Occipital lobe (tissue), 2 donors: ENCODE measurements around the gene AKAP17A. TPM values are rescaled to one million over a fixed set of nuclear protein-coding genes. Genes with fewer than 3 reads are reported as not detected.
"Not testable (repeated sequence)": the region's sequence is repeated elsewhere in the genome, so short reads cannot be mapped to it uniquely, and the experiment has no call there.

ENCODE experiments used
- DNase-seq: peaks from one replicate; lab custom pipeline; 2025; lab: John Stamatoyannopoulos, UW
- total RNA-seq: library from RNA; depleted of rRNA; stranded (reverse); fragments of >200 nt; gene quantifications from one replicate; pipeline ENCODE4 v1.2.3, GENCODE V29; 2014

The AKAP17A gene
- 11.5 TPM for total RNA-seq

GRCh38 chrX:1591102-1591862 is at the start of gene AKAP17A:
TSS of gene AKAP17A (plus strand) at chrX:1591604. CDS start at chrX:1593463, 1,859 bp downstream.
- DNase-seq = peak; percentile 95

- no peak for DNase-seq
Measured at GRCh38 chrX:1542994-1543725, 48.2 kb upstream of the AKAP17A start.

GRCh38 chrX:1545776-1546408 is 45.5 kb upstream of the AKAP17A start:
- DNase-seq = no peak

DNA sequence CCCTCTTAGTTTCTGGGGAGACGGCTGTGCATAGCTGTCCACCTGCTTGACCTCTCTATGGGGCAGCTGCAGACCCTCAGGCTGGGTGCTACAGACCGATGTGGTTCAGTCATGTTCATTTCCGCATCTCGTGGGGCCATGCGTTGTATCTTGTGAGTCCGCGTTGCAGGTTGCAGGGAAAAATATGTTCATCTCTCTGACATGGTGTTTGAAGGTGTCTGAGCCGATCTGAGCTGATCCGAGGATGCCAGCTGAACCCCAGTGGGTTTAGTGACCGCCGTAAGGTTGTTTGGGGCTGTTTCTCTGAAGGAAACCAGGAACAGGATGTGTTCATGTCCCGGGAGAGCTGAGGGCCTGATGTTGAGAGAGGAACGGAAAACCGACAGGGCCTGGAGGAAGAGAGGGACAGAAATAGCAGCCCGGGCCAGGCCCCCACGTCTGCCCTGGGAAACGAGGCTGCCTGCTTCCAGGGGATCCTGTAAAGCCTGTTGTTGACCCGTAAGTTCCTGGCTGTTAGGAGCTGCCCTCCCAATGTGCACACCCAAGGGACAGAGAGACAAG is 44.6 kb upstream of the AKAP17A start:
- DNase-seq = no peak

GRCh38 chrX:1551959-1552546 is 39.4 kb upstream of the AKAP17A start:
- DNase-seq = no peak

- no peak for DNase-seq
Measured at GRCh38 chrX:1554469-1555210, 36.8 kb upstream of the AKAP17A start.

GRCh38 chrX:1555370-1555769 is 36.0 kb upstream of the AKAP17A start:
- DNase-seq = no peak

DNA sequence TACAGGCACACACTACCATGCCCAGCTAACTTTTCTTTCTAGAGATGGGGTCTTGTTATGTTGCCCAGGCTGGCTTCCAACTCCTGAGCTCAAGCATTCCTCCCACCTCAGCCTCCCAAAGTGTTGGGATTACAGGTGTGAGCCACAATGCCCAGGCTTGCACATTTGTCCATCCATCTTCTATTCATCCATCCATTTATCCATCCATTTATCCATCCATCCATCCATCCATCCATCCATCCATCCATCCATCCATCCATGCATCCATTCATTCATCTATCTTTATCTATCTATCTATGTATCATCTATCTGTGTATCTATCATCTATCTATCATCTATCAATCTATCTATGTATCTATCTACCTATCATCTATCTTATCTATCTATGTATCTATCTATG is 34.0 kb upstream of the AKAP17A start:
- not testable (repeated sequence) for DNase-seq

DNA sequence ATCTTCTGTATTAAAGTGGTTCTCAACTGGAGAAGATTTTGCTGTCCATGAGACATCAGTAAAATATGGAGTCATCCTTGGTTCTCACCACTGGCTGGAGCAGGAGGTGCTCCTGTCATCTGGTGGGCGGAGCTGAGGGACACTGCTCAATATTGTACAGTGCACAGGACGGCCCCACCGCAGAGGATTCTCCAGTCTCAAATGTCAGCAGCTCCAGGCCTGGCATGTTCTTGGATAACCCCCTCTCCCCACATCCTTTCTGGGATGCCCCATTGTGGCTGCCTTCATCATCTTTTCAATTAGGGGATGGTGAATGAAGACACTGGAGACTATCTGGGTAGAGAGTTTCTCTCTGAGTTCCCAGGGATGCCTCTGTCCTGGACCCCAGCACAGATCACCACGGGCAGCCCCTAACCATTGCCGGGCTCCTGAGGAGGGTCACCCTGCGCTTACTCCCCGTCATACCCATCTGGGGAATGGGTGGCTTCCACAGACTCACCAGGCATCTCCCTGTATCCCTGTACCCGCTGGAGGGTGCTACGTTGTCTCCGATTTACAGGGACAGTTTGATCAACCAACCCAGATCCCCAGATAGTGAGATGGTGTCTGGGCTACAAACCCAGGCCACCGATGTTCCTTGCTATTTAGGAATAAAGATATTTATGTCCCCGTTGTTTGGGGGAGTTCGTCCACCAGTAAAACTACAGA is 32.5 kb upstream of the AKAP17A start:
- no peak for DNase-seq

GRCh38 chrX:1561164-1561563 is 30.2 kb upstream of the AKAP17A start:
- no peak for DNase-seq

DNA sequence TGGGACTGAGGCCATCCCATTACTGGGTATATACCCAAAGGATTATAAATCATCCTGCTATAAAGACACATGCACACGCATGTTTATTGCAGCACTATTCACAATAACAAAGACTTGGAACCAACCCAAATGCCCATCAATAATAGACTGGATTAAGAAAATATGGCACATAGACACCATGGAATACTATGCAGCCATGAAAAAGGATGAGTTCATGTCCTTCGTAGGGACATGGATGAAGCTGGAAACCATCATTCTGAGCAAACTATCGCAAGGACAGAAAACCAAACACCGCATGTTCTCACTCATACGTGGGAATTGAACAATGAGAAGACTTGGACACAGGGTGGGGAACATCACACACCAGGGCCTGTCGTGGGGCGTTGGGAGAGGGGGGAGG is 27.3 kb upstream of the AKAP17A start:
- not testable (repeated sequence) for DNase-seq

- no peak for DNase-seq
Measured at GRCh38 chrX:1564750-1565683, 26.4 kb upstream of the AKAP17A start.

GRCh38 chrX:1574181-1574580 is 17.2 kb upstream of the AKAP17A start:
- DNase-seq = not testable (repeated sequence)

DNA sequence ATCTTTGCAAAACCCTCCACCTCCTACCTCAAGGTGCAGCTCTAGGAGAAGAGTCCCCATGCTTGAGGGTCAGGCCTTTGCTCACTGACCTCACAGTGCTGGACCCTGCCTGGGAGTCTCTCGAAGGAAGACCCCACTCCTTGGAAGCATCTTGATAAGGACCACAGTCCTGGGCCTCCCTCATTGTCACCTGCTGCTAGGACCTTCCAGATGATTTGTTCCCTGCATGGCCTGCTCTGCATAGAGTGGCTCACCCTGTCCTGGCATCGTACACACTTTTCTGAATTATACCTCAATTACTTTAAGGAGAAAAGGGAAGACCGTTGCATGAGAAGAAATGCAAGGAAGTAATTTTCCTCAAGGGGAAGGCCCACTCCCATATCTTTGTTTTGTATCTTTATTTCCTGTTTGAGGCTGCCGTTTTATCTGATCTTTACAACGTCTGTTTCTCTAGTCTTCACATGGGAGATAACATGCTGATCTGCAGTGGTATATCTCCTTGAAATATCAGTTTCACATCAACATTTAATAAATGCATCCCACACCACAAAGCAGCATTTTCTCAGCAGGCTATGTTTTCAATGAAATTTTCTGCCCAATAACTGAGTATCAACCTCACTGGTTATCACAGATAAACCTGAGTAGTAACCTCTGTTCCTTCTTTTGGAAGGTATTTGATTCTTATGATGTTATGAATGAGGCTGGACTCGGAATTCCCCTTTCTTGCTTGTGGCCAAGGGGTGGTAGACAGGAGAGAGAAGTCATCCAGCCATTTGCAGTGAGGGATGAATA is 15.0 kb upstream of the AKAP17A start:
- DNase-seq = no peak

DNA sequence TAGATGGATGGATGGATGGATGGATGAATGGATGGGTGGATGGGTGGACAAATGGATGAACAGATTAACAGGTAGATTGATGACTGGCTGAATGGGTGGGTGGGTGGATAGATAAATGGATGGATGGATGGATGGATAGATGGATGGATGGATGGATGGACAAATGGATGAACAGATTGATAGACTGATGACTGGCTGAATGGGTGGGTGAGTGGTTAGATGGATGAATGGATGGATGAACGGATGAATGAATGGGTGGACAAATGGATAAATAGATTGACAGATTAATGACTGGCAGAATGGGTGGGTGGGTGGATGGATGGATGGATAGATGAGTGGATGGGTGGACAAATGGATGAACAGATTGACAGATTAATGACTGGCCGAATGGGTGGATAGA is 13.6 kb upstream of the AKAP17A start:
- DNase-seq = no peak

DNA sequence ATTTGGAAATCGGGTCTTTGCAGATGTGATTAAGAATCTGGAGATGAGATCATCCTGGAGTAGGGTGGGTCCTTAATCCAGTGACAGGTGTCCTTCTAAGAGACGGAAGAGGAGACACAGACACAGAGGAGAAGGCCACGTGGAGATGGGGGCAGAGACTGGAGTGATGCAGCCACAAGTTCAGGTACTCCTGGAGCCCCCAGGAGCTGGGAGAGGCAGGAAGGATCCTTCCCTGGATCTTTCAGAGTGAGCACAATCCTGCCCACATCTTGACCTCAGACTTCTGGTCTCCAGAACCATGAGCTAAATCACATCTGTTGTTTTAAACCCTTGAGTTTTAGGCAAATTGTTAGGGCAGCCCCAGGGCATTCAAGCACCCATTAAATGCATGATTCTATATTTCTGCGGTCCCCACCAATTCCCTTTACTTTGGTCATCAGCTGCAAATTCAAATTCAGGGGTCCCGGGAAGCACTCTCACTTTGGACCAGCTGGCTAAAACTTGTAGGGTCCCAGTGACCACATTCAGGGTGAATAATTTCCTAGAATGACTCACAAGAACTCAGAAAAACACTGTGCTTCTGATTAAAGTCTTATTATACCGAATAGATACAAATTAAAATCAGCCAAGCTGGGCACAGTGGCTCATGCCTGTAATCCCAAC is 12.8 kb upstream of the AKAP17A start:
- DNase-seq = no peak

GRCh38 chrX:1581132-1581531 is 10.3 kb upstream of the AKAP17A start:
- no peak for DNase-seq
